Osteoblast (primary cell): ENCODE data around the gene CXCR5. TPM values are rescaled to one million over a fixed set of nuclear protein-coding genes. Genes with fewer than 3 reads are reported as not detected.

Experiments
- DNase-seq: peaks from one replicate; pipeline ENCODE4 v3.0.0; 2011; ENCODE audit warnings: low spot score, mixed read lengths; ENCODE audit not compliant: insufficient read length; ENCODE audit errors: missing footprints
- H2AFZ ChIP-seq: 2 replicates; pipeline ENCODE4 v1.6.0; 2011; ENCODE audit warnings: mild to moderate bottlenecking, low read length
- H3K27ac ChIP-seq: 2 replicates; pipeline ENCODE4 v1.5.1; 2011; ENCODE audit warnings: mild to moderate bottlenecking, low read depth, low read length, moderate library complexity
- H3K27me3 ChIP-seq: 2 replicates; pipeline ENCODE4 v1.6.0; 2012; ENCODE audit warnings: mild to moderate bottlenecking, control low read depth, inconsistent platforms, low read length, moderate library complexity; ENCODE audit not compliant: insufficient read depth
- H3K36me3 ChIP-seq: 2 replicates; pipeline ENCODE4 v1.5.1; 2011; ENCODE audit warnings: mild to moderate bottlenecking, low read length, control low read depth, moderate library complexity; ENCODE audit not compliant: insufficient read depth
- H3K4me1 ChIP-seq: 2 replicates; pipeline ENCODE4 v1.5.1; 2011; ENCODE audit warnings: mild to moderate bottlenecking, low read length, control low read depth, moderate library complexity; ENCODE audit not compliant: insufficient read depth
- H3K4me2 ChIP-seq: 2 replicates; pipeline ENCODE4 v1.6.0; 2011; ENCODE audit warnings: mild to moderate bottlenecking, low read length; ENCODE audit not compliant: insufficient read depth
- H3K4me3 ChIP-seq: fragments of 200-600 bp; sonication (generic); 3 replicates; pipeline ENCODE4 v1.5.1; 2012; ENCODE audit warnings: mild to moderate bottlenecking, low read length, inconsistent platforms; ENCODE audit not compliant: insufficient read depth
- H3K79me2 ChIP-seq: 2 replicates; pipeline ENCODE4 v1.6.0; 2012; ENCODE audit warnings: mild to moderate bottlenecking, low read length, control low read depth, inconsistent platforms; ENCODE audit not compliant: insufficient read depth
- H3K9me3 ChIP-seq: 2 replicates; pipeline ENCODE4 v1.5.1; 2011; ENCODE audit warnings: low read depth, low read length, control low read depth
- H4K20me1 ChIP-seq: 2 replicates; pipeline ENCODE4 v1.6.0; 2012; ENCODE audit warnings: mild to moderate bottlenecking, low read length, control low read depth; ENCODE audit not compliant: insufficient read depth
- total RNA-seq: library from RNA; depleted of rRNA; stranded (reverse); fragments of >200 nt; gene quantifications from 2 replicates; pipeline ENCODE4 v1.2.3, GENCODE V29; 2012
- TF ChIP-seq, protein P1 (sequence below): IDR thresholded peaks from 2 replicates; pipeline ENCODE4 v1.5.1; 2011; ENCODE audit warnings: mild to moderate bottlenecking, low read depth, low read length, moderate library complexity; ENCODE audit errors: extremely low read depth

Gene CXCR5
- total RNA-seq, 1 donor: not detected

DNA sequence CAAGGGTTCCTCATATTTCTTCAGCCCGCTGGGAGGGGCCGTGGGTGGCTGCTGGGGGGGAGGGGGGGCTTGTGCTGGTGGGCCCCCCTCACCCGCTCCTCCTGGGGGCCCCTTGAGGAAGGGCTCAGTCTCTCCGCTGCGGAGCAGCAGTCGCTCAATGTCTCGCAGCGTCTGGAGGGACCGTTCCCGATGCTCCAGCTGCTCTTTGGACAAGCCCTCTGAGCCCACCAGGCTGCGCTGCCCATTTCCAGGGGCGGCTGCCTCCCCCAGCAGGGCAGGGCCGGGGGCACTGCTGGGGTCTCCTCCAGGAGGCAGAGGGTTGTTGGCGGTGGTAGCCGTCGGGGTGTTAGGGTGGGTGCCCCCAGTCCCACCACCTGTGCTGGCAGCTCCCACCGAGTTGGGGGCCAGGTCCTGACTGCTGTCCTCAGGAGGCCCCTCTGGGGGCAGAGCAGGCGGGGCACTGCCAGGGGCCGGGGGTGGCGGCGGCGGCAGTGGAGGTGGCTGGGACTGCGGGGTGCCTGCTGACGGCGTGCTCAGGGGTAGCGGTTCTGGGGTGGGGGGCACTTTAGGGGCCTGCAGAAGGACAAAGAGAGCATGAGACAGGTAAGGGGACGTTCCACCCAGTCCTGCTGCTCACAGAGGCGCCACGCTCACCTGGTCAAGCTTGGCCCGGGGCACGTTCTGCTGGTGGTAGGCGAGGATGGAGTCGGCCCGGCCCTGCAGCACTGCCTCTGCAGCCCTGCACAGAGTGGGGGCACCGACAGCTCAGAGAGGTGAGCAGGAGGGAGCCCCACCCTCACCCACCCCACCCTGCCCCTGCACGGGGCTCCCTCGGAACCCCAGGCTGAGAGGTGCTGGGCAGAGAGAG lies 18.9 kb downstream of the CXCR5 start:
- Histone ChIP-seq H3K79me2 (peaks cover 35% of the 10 kb centered on the region), H3K27me3 (no peaks in the 10 kb centered on the region), H3K4me2 (no peak overlapping the region), H3K9me3 (no peaks in the 10 kb centered on the region), H3K27ac (no peak overlapping the region), H3K36me3 (peaks cover 65% of the 10 kb centered on the region), H4K20me1 (peaks cover 49% of the 10 kb centered on the region), H2AFZ (no peak overlapping the region), H3K4me3 (no peak overlapping the region), H3K4me1 (no peaks in the 10 kb centered on the region)
- TF ChIP-seq, protein P1, sequence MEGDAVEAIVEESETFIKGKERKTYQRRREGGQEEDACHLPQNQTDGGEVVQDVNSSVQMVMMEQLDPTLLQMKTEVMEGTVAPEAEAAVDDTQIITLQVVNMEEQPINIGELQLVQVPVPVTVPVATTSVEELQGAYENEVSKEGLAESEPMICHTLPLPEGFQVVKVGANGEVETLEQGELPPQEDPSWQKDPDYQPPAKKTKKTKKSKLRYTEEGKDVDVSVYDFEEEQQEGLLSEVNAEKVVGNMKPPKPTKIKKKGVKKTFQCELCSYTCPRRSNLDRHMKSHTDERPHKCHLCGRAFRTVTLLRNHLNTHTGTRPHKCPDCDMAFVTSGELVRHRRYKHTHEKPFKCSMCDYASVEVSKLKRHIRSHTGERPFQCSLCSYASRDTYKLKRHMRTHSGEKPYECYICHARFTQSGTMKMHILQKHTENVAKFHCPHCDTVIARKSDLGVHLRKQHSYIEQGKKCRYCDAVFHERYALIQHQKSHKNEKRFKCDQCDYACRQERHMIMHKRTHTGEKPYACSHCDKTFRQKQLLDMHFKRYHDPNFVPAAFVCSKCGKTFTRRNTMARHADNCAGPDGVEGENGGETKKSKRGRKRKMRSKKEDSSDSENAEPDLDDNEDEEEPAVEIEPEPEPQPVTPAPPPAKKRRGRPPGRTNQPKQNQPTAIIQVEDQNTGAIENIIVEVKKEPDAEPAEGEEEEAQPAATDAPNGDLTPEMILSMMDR: no peak
- DNase-seq: peak; percentile 68

DNA sequence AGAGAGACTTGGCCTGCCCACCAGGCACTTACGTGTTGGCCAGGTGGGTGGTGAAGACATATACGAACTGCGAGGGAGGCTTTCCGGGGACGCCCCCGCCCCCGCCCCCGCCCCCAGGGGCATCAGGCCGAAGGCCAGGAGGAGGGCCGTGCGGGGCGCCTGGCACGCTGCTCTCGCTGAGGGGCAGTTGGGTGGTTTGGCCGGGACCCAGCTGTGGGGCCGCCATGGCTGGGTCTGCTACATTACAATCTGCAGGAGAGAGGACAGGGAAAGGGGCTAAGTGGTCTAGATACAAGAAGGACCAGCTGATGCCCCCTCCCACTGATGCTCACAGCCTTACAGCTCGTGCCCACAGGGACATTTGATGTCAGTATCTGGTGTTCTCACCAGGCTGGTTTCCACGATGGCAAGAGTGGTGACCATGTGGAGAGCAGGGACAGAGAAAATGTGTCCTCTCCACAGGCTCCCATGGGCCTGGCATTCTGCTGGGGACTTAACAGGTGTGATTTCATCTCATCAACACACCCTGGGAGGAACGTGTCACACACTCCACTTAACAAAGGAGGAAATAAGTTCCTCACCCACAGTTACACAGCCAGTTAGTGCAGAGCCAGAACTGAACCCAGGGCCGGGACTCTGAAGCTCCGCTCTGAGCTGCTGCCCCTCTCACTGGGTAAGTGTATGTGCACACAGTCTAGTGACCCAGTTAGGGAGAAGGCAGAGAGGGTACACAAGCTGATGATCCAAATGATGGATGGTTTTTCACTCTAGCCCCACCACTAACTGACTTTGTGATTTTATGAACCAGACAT lies 19.7 kb downstream of the CXCR5 start:
- peak; percentile 58 for DNase-seq
- TF ChIP-seq, protein P1: no peak
- no peak overlapping the region for H2AFZ ChIP-seq
- no peak overlapping the region for H3K4me3 ChIP-seq
- H3K9me3 ChIP-seq: no peaks in the 10 kb centered on the region
- peaks cover 56% of the 10 kb centered on the region for H4K20me1 ChIP-seq
- no peak overlapping the region for H3K4me2 ChIP-seq
- peaks cover 42% of the 10 kb centered on the region for H3K79me2 ChIP-seq
- H3K27ac ChIP-seq: no peak overlapping the region
- peaks cover under 1% of the 10 kb centered on the region for H3K4me1 ChIP-seq
- H3K27me3 ChIP-seq: no peaks in the 10 kb centered on the region
- peaks cover 73% of the 10 kb centered on the region for H3K36me3 ChIP-seq

DNA sequence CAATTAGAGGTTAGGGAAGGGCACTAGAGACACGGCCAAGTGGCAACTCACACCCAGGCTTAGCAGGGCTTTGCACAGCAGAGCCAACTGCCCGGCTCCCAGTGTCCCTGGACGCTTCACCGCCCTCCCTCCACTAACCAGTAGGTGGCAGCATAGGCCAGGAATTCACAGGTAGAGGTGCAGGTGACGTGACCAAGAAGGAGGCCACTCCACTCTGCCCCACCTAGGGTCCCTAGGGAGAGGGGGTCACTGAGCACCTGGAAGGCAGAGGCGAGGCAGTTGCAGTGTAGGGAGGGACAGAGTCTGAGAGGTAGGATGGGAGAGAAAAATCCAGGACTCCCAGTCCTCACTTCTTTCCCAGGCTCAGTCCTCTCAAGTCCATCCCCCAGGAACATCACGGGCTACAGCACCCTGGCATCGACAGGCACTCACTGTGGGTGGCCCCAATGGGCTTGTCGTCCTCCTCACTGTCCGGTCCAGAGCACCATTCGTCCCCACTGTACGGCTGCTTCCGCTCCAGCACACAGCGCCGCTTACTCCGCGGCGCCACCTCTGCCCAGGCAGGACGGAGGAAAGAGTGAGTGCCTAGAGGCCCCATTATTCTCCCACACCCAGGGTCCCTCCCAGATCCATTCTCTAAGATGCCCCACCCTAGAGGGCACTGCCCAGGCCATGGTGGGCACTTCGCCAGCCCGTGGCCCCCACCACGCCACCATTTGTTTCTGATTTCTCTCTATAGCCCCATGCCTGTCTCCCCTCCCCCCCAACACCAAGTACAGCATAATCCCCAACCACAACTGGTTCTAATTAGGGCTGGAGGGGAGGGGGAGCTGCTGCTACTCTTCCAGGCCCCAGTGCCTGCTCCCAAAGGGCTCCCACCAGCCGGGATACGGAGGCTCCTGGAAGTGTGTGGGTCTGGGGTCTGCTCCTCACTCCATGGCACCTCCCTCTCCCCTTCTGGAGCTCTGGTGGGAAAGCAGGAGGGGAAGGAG lies 23.7 kb downstream of the CXCR5 start:
- H3K4me1 ChIP-seq: peaks cover 36% of the 10 kb centered on the region
- no peak overlapping the region for H3K4me2 ChIP-seq
- H3K9me3 ChIP-seq: no peaks in the 10 kb centered on the region
- no peak overlapping the region for H2AFZ ChIP-seq
- peaks cover 46% of the 10 kb centered on the region for H4K20me1 ChIP-seq
- H3K4me3 ChIP-seq: no peak overlapping the region
- H3K27me3 ChIP-seq: no peaks in the 10 kb centered on the region
- TF ChIP-seq, protein P1: peak; percentile 88
- peaks cover 68% of the 10 kb centered on the region for H3K79me2 ChIP-seq
- H3K36me3 ChIP-seq: peaks cover 45% of the 10 kb centered on the region
- peak; percentile 97 for DNase-seq
- peak overlapping the region; percentile 27 for H3K27ac ChIP-seq
